ENCODE measurements around the gene ANKRD24. TPM values are rescaled to one million over a fixed set of nuclear protein-coding genes. Genes with fewer than 3 reads are reported as not detected.

ANKRD24 gene
- total RNA-seq, 6 experiments from 2014 or later = 0.11 to 0.81 (median 0.54) TPM

GRCh38 chr19:4197228-4197624 is 14.7 kb downstream of the ANKRD24 start:
- Mint-ChIP-seq H3K27ac (no peak overlapping the region), H3K4me3 (no peak overlapping the region), H3K27me3 (ENCODE audit: insufficient read depth) (peaks cover 44% of the 10 kb centered on the region), H3K36me3 (ENCODE audit: low read depth) (peaks cover 9% of the 10 kb centered on the region; the same call in 1 of the 2 replicates), H3K9me3 (peaks cover 6% of the 10 kb centered on the region), H3K4me1 (ENCODE audit: low read depth) (peaks cover 12% of the 10 kb centered on the region)
- TF ChIP-seq CTCF (IDR thresholded peaks at IDR 0.05) = no peak
- no peak for DNase-seq

GRCh38 chr19:4197625-4198466 is 15.4 kb downstream of the ANKRD24 start:
- Mint-ChIP-seq H3K27ac (no peak overlapping the region), H3K9me3 (peaks cover 6% of the 10 kb centered on the region), H3K4me1 (ENCODE audit: low read depth) (peaks cover 12% of the 10 kb centered on the region), H3K36me3 (ENCODE audit: low read depth) (peaks cover 9% of the 10 kb centered on the region; the same call in 1 of the 2 replicates), H3K27me3 (ENCODE audit: insufficient read depth) (peaks cover 41% of the 10 kb centered on the region), H3K4me3 (no peak overlapping the region; the same call in 1 of the 2 replicates)
- no peak for DNase-seq
- TF ChIP-seq CTCF (IDR thresholded peaks at IDR 0.05) = no peak

DNA sequence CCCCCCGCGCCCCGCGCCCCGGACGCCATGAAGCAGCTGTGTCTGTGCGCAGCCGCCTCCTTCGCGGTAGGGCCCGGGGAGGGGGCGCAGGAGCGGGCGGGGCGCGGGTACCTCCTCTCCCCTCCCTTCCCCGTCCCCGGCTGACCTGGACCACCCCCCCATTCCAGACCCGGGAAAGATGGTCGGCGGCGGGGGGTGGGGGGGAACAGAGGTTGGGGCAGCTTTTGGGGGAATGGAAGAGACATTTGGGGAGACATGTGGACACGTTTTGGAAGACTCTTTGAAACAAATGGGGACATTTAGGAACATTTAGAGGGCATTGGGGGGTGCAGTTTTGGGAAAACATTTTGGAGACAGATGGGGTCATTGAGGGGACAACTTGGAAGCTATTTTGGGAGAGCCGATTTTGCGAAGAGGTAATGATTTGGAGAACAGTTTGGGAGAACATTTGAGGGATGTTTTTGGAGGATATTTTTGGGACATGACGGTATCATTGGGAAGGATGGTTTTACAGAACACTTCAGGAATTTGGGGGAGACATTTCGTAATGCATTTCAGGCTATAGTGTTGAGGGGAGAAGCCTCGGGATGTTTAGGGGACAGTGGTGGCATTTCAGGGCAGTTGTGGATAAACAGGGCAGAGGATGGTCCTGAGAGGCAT is 16.1 kb downstream of the ANKRD24 start:
- Mint-ChIP-seq H3K27ac (no peak overlapping the region), H3K36me3 (ENCODE audit: low read depth) (peaks cover 9% of the 10 kb centered on the region; the same call in 1 of the 2 replicates), H3K4me3 (no peak overlapping the region), H3K27me3 (ENCODE audit: insufficient read depth) (peaks cover 34% of the 10 kb centered on the region), H3K4me1 (ENCODE audit: low read depth) (peaks cover 12% of the 10 kb centered on the region), H3K9me3 (peaks cover 6% of the 10 kb centered on the region)
- TF ChIP-seq CTCF (IDR thresholded peaks at IDR 0.05) = no peak
- DNase-seq = no peak

GRCh38 chr19:4199699-4200293 is 17.3 kb downstream of the ANKRD24 start:
- Mint-ChIP-seq H3K36me3 (ENCODE audit: low read depth) (peaks cover 9% of the 10 kb centered on the region; the same call in 1 of the 2 replicates), H3K9me3 (peaks cover 6% of the 10 kb centered on the region), H3K4me1 (ENCODE audit: low read depth) (peaks cover 18% of the 10 kb centered on the region), H3K27me3 (ENCODE audit: insufficient read depth) (peaks cover 27% of the 10 kb centered on the region), H3K4me3 (no peak overlapping the region), H3K27ac (no peak overlapping the region)
- 0 out of 2 replicates have a peak, but pooled peaks have one; percentile 7 for TF ChIP-seq CTCF (IDR thresholded peaks at IDR 0.05)
- no peak for DNase-seq

DNA sequence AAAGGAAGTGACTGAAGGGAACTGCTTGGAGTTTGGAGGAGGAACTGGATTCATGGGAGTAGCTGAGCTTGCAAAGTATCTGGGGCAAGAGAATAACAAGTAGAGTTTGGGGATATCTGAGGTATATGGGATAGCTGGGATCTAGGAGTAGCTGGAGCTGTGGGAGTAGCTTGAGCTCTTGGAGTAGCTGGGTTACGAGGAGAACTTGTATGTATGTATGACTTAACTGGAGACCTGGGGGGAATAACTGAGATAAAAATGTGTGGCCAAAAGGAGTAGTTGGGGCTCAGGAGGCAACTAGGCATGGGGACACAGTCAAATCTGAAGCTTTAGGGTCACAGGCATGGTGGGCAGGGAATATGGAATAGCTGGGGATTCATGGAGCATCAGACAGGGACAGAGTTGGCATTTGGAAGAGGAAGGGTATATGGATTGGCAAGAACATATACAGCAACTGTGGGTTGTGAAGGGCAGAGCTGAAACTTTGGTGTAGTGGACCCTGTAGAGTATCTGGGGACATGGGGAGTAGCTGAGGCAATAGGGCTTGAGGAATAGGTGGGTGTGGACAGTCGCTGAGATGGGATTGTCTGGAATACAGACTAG is 18.6 kb downstream of the ANKRD24 start:
- H3K4me1 Mint-ChIP-seq (ENCODE audit: low read depth) = peaks cover 19% of the 10 kb centered on the region
- H3K4me3 Mint-ChIP-seq = no peak overlapping the region
- peaks cover 6% of the 10 kb centered on the region for H3K9me3 Mint-ChIP-seq
- H3K36me3 Mint-ChIP-seq (ENCODE audit: low read depth) = peaks cover 9% of the 10 kb centered on the region; the same call in 1 of the 2 replicates
- H3K27me3 Mint-ChIP-seq (ENCODE audit: insufficient read depth) = peaks cover 23% of the 10 kb centered on the region
- no peak overlapping the region for H3K27ac Mint-ChIP-seq
- no peak for TF ChIP-seq CTCF (IDR thresholded peaks at IDR 0.05)
- DNase-seq = no peak

Data from HFFc6 (cell line).